WI38 (cell line): ENCODE data around the gene RIOK2.

ENCODE experiments used
- H3K4me3 ChIP-seq: 2 replicates; pipeline ENCODE4 v1.5.1; 2011; ENCODE audit warnings: low read depth, mild to moderate bottlenecking, control low read depth, low read length
- CTCF ChIP-seq: IDR thresholded peaks from 2 replicates; pipeline ENCODE4 v1.5.1; 2012; ENCODE audit warnings: low read depth, mild to moderate bottlenecking, control low read depth, low read length

The RIOK2 gene

GRCh38 chr5:97127727-97128126 is 55.3 kb downstream of the RIOK2 start:
- no peak overlapping the region for H3K4me3 ChIP-seq
- no peak for TF ChIP-seq CTCF

GRCh38 chr5:97125125-97125683 is 57.8 kb downstream of the RIOK2 start:
- TF ChIP-seq CTCF: no peak
- H3K4me3 ChIP-seq: no peak overlapping the region

GRCh38 chr5:97124335-97124734 is 58.7 kb downstream of the RIOK2 start:
- no peak overlapping the region for H3K4me3 ChIP-seq
- TF ChIP-seq CTCF: no peak

- H3K4me3 ChIP-seq: no peak overlapping the region
- no peak for TF ChIP-seq CTCF
Observed at GRCh38 chr5:97121848-97122247, 61.2 kb downstream of the RIOK2 start.

- no peak overlapping the region for H3K4me3 ChIP-seq
- no peak for TF ChIP-seq CTCF
Observed at GRCh38 chr5:97120195-97120594, 62.9 kb downstream of the RIOK2 start.

- TF ChIP-seq CTCF: no peak
- H3K4me3 ChIP-seq: no peak overlapping the region
Observed at GRCh38 chr5:97119007-97119390, 64.0 kb downstream of the RIOK2 start.

GRCh38 chr5:97118261-97119006 is 64.6 kb downstream of the RIOK2 start:
- TF ChIP-seq CTCF: no peak
- H3K4me3 ChIP-seq: no peak overlapping the region
